Panc1 (cell line): ENCODE results near the gene RPL28.

Experiments
- POLR2AphosphoS5 ChIP-seq: IDR thresholded peaks from 2 replicates; pipeline ENCODE4 v1.6.1; 2012; ENCODE audit warnings: mild to moderate bottlenecking, low read depth, low read length, moderate library complexity
- REST ChIP-seq, 2 experiments: IDR thresholded peaks; 2 replicates each; pipeline ENCODE4 v1.6.1; 2011 to 2012; ENCODE audit warnings: low read depth in 2 of 2, control low read depth in 1 of 2, low read length in 1 of 2, mild to moderate bottlenecking in 1 of 2, moderate library complexity in 1 of 2; ENCODE audit not compliant: insufficient read depth in 1 of 2
- TF ChIP-seq, protein P1 (sequence below): fragments of 450-650 bp; IDR thresholded peaks from 2 replicates; pipeline ENCODE4 v1.5.1; 2017; ENCODE audit warnings: mild to moderate bottlenecking

GRCh38 chr19:55352040-55352439 is 33.7 kb upstream of the RPL28 start:
- no peak for TF ChIP-seq POLR2AphosphoS5
- TF ChIP-seq, protein P1, sequence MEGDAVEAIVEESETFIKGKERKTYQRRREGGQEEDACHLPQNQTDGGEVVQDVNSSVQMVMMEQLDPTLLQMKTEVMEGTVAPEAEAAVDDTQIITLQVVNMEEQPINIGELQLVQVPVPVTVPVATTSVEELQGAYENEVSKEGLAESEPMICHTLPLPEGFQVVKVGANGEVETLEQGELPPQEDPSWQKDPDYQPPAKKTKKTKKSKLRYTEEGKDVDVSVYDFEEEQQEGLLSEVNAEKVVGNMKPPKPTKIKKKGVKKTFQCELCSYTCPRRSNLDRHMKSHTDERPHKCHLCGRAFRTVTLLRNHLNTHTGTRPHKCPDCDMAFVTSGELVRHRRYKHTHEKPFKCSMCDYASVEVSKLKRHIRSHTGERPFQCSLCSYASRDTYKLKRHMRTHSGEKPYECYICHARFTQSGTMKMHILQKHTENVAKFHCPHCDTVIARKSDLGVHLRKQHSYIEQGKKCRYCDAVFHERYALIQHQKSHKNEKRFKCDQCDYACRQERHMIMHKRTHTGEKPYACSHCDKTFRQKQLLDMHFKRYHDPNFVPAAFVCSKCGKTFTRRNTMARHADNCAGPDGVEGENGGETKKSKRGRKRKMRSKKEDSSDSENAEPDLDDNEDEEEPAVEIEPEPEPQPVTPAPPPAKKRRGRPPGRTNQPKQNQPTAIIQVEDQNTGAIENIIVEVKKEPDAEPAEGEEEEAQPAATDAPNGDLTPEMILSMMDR: no peak
- no peak for TF ChIP-seq REST (IDR thresholded peaks at IDR 0.05; ENCODE audit: insufficient read depth in 1 of 2, low read depth in 2 of 2, low read length in 1 of 2)
